ENCODE measurements around the gene IGFBP1. TPM values are rescaled to one million over a fixed set of nuclear protein-coding genes. Genes with fewer than 3 reads are reported as not detected.

The IGFBP1 gene
- polyA plus RNA-seq, 2 of the 4 experiments (the other 2 are of a cell fraction), result 4.4 to 8.4 TPM

GRCh38 chr7:45922810-45923209 lies 34.5 kb downstream of the IGFBP1 start:
- H3K4me1 ChIP-seq, result peaks cover 54% of the 10 kb centered on the region

GRCh38 chr7:45923290-45923689 lies 35.0 kb downstream of the IGFBP1 start:
- POLR2A ChIA-PET, result interaction anchor here (1.0 kb wide), 1 partner anchor 55 kb away, joined by 3 read pairs; no protein-coding TSS in a partner anchor
- peak overlapping the region; percentile 77 to 92 for H3K27ac ChIP-seq
- no peak for TF ChIP-seq KDM1A (IDR thresholded peaks at IDR 0.05; ENCODE audit: low read depth)
- no peak for TF ChIP-seq FOSB (CRISPR knock-in tag; IDR thresholded peaks at IDR 0.05)
- TF ChIP-seq ZNF302 (CRISPR knock-in tag; IDR thresholded peaks at IDR 0.05), result no peak
- no peak for TF ChIP-seq CEBPB (IDR thresholded peaks at IDR 0.05)
- no peak for TF ChIP-seq ELK1 (IDR thresholded peaks at IDR 0.05; ENCODE audit: low read depth, low read length)
- TF ChIP-seq MYC (IDR thresholded peaks at IDR 0.05; ENCODE audit: borderline replicate concordance, low read length), result no peak
- no peak for TF ChIP-seq FOSL2 (IDR thresholded peaks at IDR 0.05)
- TF ChIP-seq FOSL2 (CRISPR knock-in tag; IDR thresholded peaks at IDR 0.05), result no peak
- no peak for TF ChIP-seq MAFK (IDR thresholded peaks at IDR 0.05; ENCODE audit: partially characterized antibody)
- TF ChIP-seq HOXB5 (CRISPR knock-in tag; IDR thresholded peaks at IDR 0.05), result no peak
- TF ChIP-seq CBX2 (IDR thresholded peaks at IDR 0.05; ENCODE audit: borderline replicate concordance, low read depth), result no peak
- TF ChIP-seq HOXB13 (CRISPR knock-in tag; IDR thresholded peaks at IDR 0.05; ENCODE audit: low read depth), result no peak
- TF ChIP-seq, protein P1, sequence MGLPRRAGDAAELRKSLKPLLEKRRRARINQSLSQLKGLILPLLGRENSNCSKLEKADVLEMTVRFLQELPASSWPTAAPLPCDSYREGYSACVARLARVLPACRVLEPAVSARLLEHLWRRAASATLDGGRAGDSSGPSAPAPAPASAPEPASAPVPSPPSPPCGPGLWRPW (IDR thresholded peaks at IDR 0.05), result no peak
- TF ChIP-seq RAD21 (conservative IDR thresholded peaks at IDR 0.05 in 1 of 2, IDR thresholded peaks at IDR 0.05 in 1 of 2), result peak; percentile 99
- TF ChIP-seq HOXA7 (CRISPR knock-in tag; IDR thresholded peaks at IDR 0.05), result no peak
- no peak for TF ChIP-seq EP300 (IDR thresholded peaks at IDR 0.05)
- TF ChIP-seq JUN (IDR thresholded peaks at IDR 0.05), result 0 out of 5 replicates have a peak, but pooled peaks of 1 of the 2 experiments have one; percentile 21
- no peak for TF ChIP-seq JUNB (IDR thresholded peaks at IDR 0.05)
- peak; percentile 98 for TF ChIP-seq SMC3 (IDR thresholded peaks at IDR 0.05)
- no peak for TF ChIP-seq NFE2L2 (conservative IDR thresholded peaks at IDR 0.05; ENCODE audit: low read length)
- 0 out of 2 replicates have a peak, but pooled peaks have one; percentile 20 for TF ChIP-seq PBX3 (IDR thresholded peaks at IDR 0.05)
- TF ChIP-seq ZFP36 (IDR thresholded peaks at IDR 0.05; ENCODE audit: borderline replicate concordance, partially characterized antibody), result no peak
- no peak for TF ChIP-seq EHMT2 (IDR thresholded peaks at IDR 0.05; ENCODE audit: low read depth)
- TF ChIP-seq CBX8 (IDR thresholded peaks at IDR 0.05), result no peak
- TF ChIP-seq ATOH8 (CRISPR knock-in tag; IDR thresholded peaks at IDR 0.05; ENCODE audit: low read depth), result no peak
- TF ChIP-seq SREBF2 (IDR thresholded peaks at IDR 0.05), result no peak
- TF ChIP-seq EHF (CRISPR knock-in tag; IDR thresholded peaks at IDR 0.05), result no peak
- TF ChIP-seq, protein P2, sequence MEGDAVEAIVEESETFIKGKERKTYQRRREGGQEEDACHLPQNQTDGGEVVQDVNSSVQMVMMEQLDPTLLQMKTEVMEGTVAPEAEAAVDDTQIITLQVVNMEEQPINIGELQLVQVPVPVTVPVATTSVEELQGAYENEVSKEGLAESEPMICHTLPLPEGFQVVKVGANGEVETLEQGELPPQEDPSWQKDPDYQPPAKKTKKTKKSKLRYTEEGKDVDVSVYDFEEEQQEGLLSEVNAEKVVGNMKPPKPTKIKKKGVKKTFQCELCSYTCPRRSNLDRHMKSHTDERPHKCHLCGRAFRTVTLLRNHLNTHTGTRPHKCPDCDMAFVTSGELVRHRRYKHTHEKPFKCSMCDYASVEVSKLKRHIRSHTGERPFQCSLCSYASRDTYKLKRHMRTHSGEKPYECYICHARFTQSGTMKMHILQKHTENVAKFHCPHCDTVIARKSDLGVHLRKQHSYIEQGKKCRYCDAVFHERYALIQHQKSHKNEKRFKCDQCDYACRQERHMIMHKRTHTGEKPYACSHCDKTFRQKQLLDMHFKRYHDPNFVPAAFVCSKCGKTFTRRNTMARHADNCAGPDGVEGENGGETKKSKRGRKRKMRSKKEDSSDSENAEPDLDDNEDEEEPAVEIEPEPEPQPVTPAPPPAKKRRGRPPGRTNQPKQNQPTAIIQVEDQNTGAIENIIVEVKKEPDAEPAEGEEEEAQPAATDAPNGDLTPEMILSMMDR (IDR thresholded peaks at IDR 0.05), result peak; percentile 95
- TF ChIP-seq GATA3 (IDR thresholded peaks at IDR 0.05; ENCODE audit: borderline replicate concordance), result peak; percentile 70; the same call in 1 of the 2 replicates

More at GRCh38 chr7:45922810-45923209, 34.5 kb downstream of the IGFBP1 start:
- POLR2A ChIA-PET, result interaction anchor here (1.0 kb wide), 1 partner anchor 55 kb away, joined by 3 read pairs; no protein-coding TSS in a partner anchor
- Histone ChIP-seq H3K9me3 (no peaks in the 10 kb centered on the region), H3K4me2 (peak overlapping the region; percentile 72), H3K27ac (peak overlapping the region; percentile 77 to 92), H3K4me3 (peak overlapping the region; percentile 66)
- CTCF ChIA-PET, result interaction anchor here (0.5 to 11.7 kb wide), 133 partner anchors 8 to 1335 kb away, joined by 3 to 285 read pairs (median 5); partner anchors contain the start of gene IGFBP1
- FAIRE-seq (no peak), ATAC-seq (peak in 1 of 2 experiments; percentile 20; a peak in 3 of 6 replicates), DNase-seq (ENCODE audit: low read depth in 1 of 2, low spot score in 1 of 2) (peak in 1 of 2 experiments; percentile 41)
- TF ChIP-seq KDM1A (IDR thresholded peaks at IDR 0.05; ENCODE audit: low read depth), result no peak
- no peak for TF ChIP-seq FOSL2 (IDR thresholded peaks at IDR 0.05)
- TF ChIP-seq FOSL2 (CRISPR knock-in tag; IDR thresholded peaks at IDR 0.05), result no peak
- TF ChIP-seq SMC3 (IDR thresholded peaks at IDR 0.05), result no peak
- TF ChIP-seq PBX3 (IDR thresholded peaks at IDR 0.05), result no peak
- 8% methylated on average over 11 of the region's 11 CpGs for WGBS (ENCODE audit: missing lambda C conversion rate)

More at GRCh38 chr7:45923290-45923689, 35.0 kb downstream of the IGFBP1 start:
- peak in 1 of 2 experiments; percentile 64; a peak in 3 of 6 replicates for ATAC-seq
- peak in 1 of 2 experiments; percentile 81 for DNase-seq (ENCODE audit: low read depth in 1 of 2, low spot score in 1 of 2)
- Histone ChIP-seq H3K9me3 (no peaks in the 10 kb centered on the region), H3K4me2 (peak overlapping the region; percentile 72), H3K4me3 (peak overlapping the region; percentile 66; the same call in 2 of the 3 replicates), H3K4me1 (peaks cover 49% of the 10 kb centered on the region)
- 9% methylated on average over 9 of the region's 9 CpGs for WGBS (ENCODE audit: missing lambda C conversion rate)
- FAIRE-seq, result peak; percentile 23
- CTCF ChIA-PET, result interaction anchor here (0.6 to 11.7 kb wide), 117 partner anchors 8 to 1332 kb away, joined by 3 to 285 read pairs (median 5); partner anchors contain the start of gene IGFBP1
